ENCODE results near the gene PRADC1. TPM values are rescaled to one million over a fixed set of nuclear protein-coding genes. Genes with fewer than 3 reads are reported as not detected.

The PRADC1 gene
- total and polyA plus RNA-seq, 4 experiments from 2014 or later: 7.0 to 41.5 (median 14.0) TPM

DNA sequence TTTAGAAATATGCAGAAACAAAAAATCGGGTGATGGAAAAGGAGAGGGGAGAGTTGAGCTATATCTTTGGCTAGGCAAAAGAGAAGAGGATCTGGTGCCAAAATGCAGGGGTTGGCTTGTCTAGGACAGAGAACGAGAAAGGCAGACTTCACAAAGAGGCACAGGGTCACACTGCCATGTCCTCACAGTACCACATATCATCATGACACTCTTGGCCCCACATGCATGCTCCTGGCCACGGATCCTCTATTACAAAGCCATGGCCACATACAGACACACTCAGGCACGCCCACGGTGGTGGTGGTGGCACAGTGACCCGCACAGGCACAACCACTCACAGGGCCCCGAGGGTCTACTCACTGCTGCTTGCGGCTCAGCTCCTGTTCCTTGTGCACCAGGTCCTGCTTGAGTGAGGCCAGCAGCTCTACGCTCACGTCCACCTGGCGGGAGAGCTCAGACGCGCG lies 35.4 kb upstream of the PRADC1 start:
- ChIA-PET CTCF (ENCODE audit: partially characterized antibody) (interaction anchor here (0.6 to 2.3 kb wide), 5 partner anchors 20 to 56 kb away, joined by 3 to 11 read pairs (median 6); partner anchors contain the start of gene PRADC1), POLR2A (ENCODE audit: partially characterized antibody) (interaction anchor here (1.0 to 2.9 kb wide), 6 partner anchors 10 to 117 kb away, joined by 3 to 24 read pairs (median 6); partner anchors contain the start of genes ALMS1, CCT7, FBXO41 and PRADC1)
- Histone ChIP-seq H3K27me3 (ENCODE audit: insufficient read depth, low read length) (no peaks in the 10 kb centered on the region), H3K27ac (ENCODE audit: low read depth, low read length) (no peak overlapping the region), H3K4me1 (ENCODE audit: insufficient read depth, low read length) (peaks cover 24% of the 10 kb centered on the region), H3K4me3 (ENCODE audit: low read length in 2 of 2) (peak overlapping the region in 1 of 2 donors; percentile 45), H3K36me3 (ENCODE audit: insufficient read depth, low read length) (no peaks in the 10 kb centered on the region), H3K9me3 (ENCODE audit: control insufficient read depth in 1 of 2, low read length in 2 of 2) (no peaks in the 10 kb centered on the region)
- Mint-ChIP-seq H3K27me3 (no peaks in the 10 kb centered on the region), H3K36me3 (peaks cover 0 to 8% of the 10 kb centered on the region in 2 donors), H3K9me3 (peaks cover 0 to 4% (median 0%) of the 10 kb centered on the region in 8 donors), H3K27ac (peak overlapping the region in 6 of 7 donors; percentile 4 to 68 (median 22)), H3K4me1 (peaks cover 18 to 27% (median 23%) of the 10 kb centered on the region in 4 donors), H3K4me3 (peak overlapping the region; percentile 25 to 70 (median 66))
- DNase-seq: no peak
- intact Hi-C loops (cut with micrococcal nuclease): loop anchor here (2.0 kb wide), 1 partner anchor 16 kb away; the partner anchor contains the start of gene FBXO41

DNA sequence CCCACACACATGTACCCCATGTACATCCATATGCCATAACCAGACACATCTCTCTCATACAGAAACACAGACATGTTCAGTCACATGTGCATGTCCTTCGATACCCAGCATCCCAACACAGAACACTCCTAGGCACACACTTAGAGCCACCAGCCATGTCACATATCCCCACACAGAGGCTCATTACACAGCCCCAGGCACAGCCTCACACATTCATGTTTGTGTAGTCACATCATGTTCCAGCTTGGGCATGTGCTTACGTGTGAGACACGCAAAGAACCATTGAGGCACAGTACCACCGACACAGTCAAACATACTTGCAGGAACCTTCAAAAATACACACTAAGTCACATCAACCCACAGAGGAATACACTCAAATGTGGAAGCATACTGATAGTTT lies 34.0 kb upstream of the PRADC1 start:
- Histone ChIP-seq H3K4me1 (ENCODE audit: insufficient read depth, low read length) (peaks cover 24% of the 10 kb centered on the region), H3K27me3 (ENCODE audit: insufficient read depth, low read length) (no peaks in the 10 kb centered on the region), H3K36me3 (ENCODE audit: insufficient read depth, low read length) (no peaks in the 10 kb centered on the region), H3K4me3 (ENCODE audit: low read length in 2 of 2) (no peak overlapping the region), H3K27ac (ENCODE audit: low read depth, low read length) (no peak overlapping the region), H3K9me3 (ENCODE audit: control insufficient read depth in 1 of 2, low read length in 2 of 2) (no peaks in the 10 kb centered on the region)
- Mint-ChIP-seq H3K27me3 (no peaks in the 10 kb centered on the region), H3K4me3 (peak overlapping the region in 2 of 8 donors; percentile 0 to 7), H3K27ac (peak overlapping the region in 2 of 7 donors; percentile 9 to 52), H3K4me1 (peaks cover 18 to 27% (median 23%) of the 10 kb centered on the region in 4 donors), H3K9me3 (peaks cover 0 to 4% (median 0%) of the 10 kb centered on the region in 8 donors), H3K36me3 (peaks cover 0 to 10% of the 10 kb centered on the region in 2 donors)
- ChIA-PET CTCF (ENCODE audit: partially characterized antibody) (interaction anchor here (1.9 to 2.3 kb wide), 2 partner anchors 31 to 54 kb away, joined by 6 to 7 read pairs; no protein-coding TSS in a partner anchor), POLR2A (ENCODE audit: partially characterized antibody) (interaction anchor here (2.9 kb wide), 1 partner anchor 9 kb away, joined by 8 read pairs; no protein-coding TSS in a partner anchor)
- intact Hi-C loops (cut with micrococcal nuclease): no loop called here
- no peak for DNase-seq

DNA sequence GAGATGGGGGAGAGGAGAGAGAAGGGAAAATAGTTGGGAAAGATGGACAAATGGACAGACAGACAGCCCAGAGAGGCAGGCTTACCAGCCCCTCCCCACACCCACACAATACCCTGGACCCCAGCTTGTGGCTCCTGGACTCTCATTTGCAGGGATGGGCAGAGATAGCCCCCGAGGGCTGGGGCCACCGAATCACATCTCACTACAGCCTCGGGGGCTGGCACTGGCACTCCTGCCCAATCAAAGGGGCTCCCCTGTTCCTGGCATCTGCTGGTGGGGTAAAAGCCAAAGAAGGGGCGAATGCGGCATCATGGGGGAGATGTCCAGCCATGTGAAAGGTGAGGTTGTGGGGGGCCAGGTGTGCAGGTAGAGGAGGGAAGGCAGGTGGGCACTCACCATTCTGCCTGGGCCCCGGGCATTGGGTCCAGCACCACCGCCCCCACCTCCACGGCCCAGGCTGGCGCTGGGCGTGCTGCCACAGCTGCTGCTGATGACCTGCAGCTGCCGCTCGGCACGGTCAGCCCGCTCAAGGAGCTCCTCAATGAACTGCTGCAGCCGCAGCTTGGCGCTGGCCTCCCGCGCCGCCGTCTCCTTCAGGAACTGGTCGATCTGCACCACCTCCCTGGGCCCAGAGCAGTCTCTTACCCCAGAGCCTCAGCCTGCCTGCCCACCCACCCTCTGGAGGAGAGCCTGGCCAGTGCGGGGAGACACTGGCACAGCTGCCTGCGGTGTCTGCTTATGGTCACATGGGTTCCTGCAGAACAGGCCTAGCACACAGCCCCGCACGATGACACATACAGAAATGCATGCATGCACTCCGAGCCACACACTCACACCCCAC lies 33.2 kb upstream of the PRADC1 start:
- CTCF ChIA-PET (ENCODE audit: partially characterized antibody): no interaction called here
- intact Hi-C loops (cut with micrococcal nuclease): no loop called here
- no peak for DNase-seq
- Histone ChIP-seq H3K4me3 (ENCODE audit: low read length in 2 of 2) (no peak overlapping the region), H3K27me3 (ENCODE audit: insufficient read depth, low read length) (no peaks in the 10 kb centered on the region), H3K36me3 (ENCODE audit: insufficient read depth, low read length) (no peaks in the 10 kb centered on the region), H3K9me3 (ENCODE audit: control insufficient read depth in 1 of 2, low read length in 2 of 2) (no peaks in the 10 kb centered on the region), H3K4me1 (ENCODE audit: insufficient read depth, low read length) (peaks cover 24% of the 10 kb centered on the region), H3K27ac (ENCODE audit: low read depth, low read length) (no peak overlapping the region)
- peak overlapping the region in 2 of 7 donors; percentile 9 to 42 for H3K27ac Mint-ChIP-seq
- no peak overlapping the region for H3K4me3 Mint-ChIP-seq
- H3K4me1 Mint-ChIP-seq: peaks cover 18 to 27% (median 23%) of the 10 kb centered on the region in 4 donors
- no peaks in the 10 kb centered on the region for H3K27me3 Mint-ChIP-seq
- peaks cover 0 to 12% of the 10 kb centered on the region in 2 donors for H3K36me3 Mint-ChIP-seq
- H3K9me3 Mint-ChIP-seq: peaks cover 0 to 4% (median 0%) of the 10 kb centered on the region in 8 donors
- POLR2A ChIA-PET (ENCODE audit: partially characterized antibody): interaction anchor here (2.9 kb wide), 1 partner anchor 8 kb away, joined by 8 read pairs; no protein-coding TSS in a partner anchor

DNA sequence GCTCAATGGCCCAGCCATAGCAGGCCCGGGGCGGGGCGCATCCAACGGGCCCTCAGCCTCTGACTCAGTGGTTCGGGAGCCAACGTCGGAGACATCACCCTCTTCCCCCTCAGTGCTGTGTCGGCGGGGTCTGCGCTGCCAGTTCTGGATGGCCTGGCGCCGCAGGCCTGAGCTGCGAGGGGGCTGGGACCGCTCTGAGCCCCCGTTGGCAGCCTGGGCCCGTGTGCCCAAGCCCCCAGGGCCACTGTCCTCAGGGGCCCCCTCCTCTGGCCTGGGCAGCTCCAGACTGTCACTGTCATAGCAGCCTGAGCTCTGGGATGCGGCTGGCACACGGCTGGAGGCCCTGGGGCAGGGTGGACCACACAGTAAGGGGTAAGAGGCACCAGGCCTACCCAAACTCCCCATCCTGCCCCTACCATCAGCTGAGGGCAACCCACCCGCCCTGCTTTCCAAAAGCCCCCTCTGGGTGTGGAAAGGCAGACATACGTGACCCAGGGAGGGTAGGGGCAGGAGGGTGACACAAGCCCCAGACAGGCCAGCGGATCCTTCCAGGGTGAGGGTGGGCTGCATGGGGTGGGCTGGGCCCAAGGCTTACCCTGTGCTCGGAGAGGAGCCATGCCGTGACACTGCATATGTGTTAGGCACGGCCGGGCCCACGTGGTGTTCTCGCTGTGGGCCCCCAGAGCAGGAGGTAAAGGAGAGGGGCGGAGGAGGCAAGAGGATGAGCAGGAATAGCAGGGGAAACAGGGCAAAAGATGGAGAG lies 32.4 kb upstream of the PRADC1 start:
- no peak for DNase-seq
- Histone ChIP-seq H3K27ac (ENCODE audit: low read depth, low read length) (no peak overlapping the region), H3K27me3 (ENCODE audit: insufficient read depth, low read length) (no peaks in the 10 kb centered on the region), H3K4me1 (ENCODE audit: insufficient read depth, low read length) (peaks cover 24% of the 10 kb centered on the region), H3K36me3 (ENCODE audit: insufficient read depth, low read length) (no peaks in the 10 kb centered on the region), H3K9me3 (ENCODE audit: control insufficient read depth in 1 of 2, low read length in 2 of 2) (no peaks in the 10 kb centered on the region), H3K4me3 (ENCODE audit: low read length in 2 of 2) (no peak overlapping the region)
- H3K27me3 Mint-ChIP-seq: no peaks in the 10 kb centered on the region
- ChIA-PET CTCF (ENCODE audit: partially characterized antibody) (no interaction called here), POLR2A (ENCODE audit: partially characterized antibody) (no interaction called here)
- H3K27ac Mint-ChIP-seq: peak overlapping the region in 1 of 7 donors; percentile 42
- H3K4me3 Mint-ChIP-seq: no peak overlapping the region
- H3K9me3 Mint-ChIP-seq: peaks cover 0 to 4% (median 0%) of the 10 kb centered on the region in 8 donors
- peaks cover 0 to 12% of the 10 kb centered on the region in 2 donors for H3K36me3 Mint-ChIP-seq
- peaks cover 18 to 27% (median 23%) of the 10 kb centered on the region in 4 donors for H3K4me1 Mint-ChIP-seq
- intact Hi-C loops (cut with micrococcal nuclease): no loop called here

DNA sequence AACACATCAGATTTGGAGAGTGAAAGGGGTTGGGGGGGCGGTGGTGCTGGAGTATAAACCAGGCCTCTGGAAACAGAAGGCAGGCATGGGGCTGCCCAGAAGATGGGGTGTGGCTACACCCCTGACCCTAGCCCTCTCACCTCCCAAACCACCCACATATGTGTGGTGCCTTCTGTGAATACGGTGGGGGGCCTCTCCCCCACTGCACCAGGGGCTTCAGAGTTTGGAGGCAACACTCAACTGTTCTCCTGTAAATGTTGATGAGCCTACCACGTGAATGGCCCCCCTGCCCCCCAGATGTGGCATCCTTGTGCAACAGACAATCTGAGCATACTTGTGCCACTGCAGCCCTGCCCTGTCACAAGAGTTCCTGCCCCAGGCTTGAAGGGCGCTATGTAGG lies 31.7 kb upstream of the PRADC1 start:
- peaks cover 18% of the 10 kb centered on the region for H3K4me1 ChIP-seq (ENCODE audit: insufficient read depth, low read length)
- intact Hi-C loops (cut with micrococcal nuclease): no loop called here
- H3K4me1 Mint-ChIP-seq: peaks cover 16 to 23% (median 20%) of the 10 kb centered on the region in 4 donors
- H3K9me3 Mint-ChIP-seq: peaks cover 0 to 4% (median 0%) of the 10 kb centered on the region in 8 donors
- H3K36me3 Mint-ChIP-seq: peaks cover 0 to 12% of the 10 kb centered on the region in 2 donors
- no peaks in the 10 kb centered on the region for H3K36me3 ChIP-seq (ENCODE audit: insufficient read depth, low read length)
- no peaks in the 10 kb centered on the region for H3K27me3 ChIP-seq (ENCODE audit: insufficient read depth, low read length)
- ChIA-PET CTCF (ENCODE audit: partially characterized antibody) (no interaction called here), POLR2A (ENCODE audit: partially characterized antibody) (no interaction called here)
- no peak for DNase-seq
- no peak overlapping the region for H3K27ac ChIP-seq (ENCODE audit: low read depth, low read length)
- H3K4me3 Mint-ChIP-seq: no peak overlapping the region
- H3K27me3 Mint-ChIP-seq: no peaks in the 10 kb centered on the region
- H3K27ac Mint-ChIP-seq: no peak overlapping the region
- no peaks in the 10 kb centered on the region for H3K9me3 ChIP-seq (ENCODE audit: control insufficient read depth in 1 of 2, low read length in 2 of 2)
- no peak overlapping the region for H3K4me3 ChIP-seq (ENCODE audit: low read length in 2 of 2)

DNA sequence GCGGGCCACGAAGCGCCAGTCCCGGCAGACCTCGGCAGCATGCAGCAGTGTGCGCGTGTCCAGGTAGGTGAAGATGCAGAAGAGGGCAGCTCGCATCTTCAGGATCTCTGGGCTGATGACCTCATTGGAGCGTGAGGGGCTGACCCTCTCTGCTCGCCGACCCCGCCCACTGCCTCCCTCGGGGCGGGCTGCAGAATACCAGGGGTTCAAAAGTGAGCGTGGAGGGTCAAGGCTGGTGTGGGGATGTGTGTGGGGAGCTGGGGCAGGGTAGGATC lies 31.2 kb upstream of the PRADC1 start:
- Histone ChIP-seq H3K4me3 (ENCODE audit: low read length in 2 of 2) (no peak overlapping the region), H3K9me3 (ENCODE audit: control insufficient read depth in 1 of 2, low read length in 2 of 2) (no peaks in the 10 kb centered on the region), H3K27ac (ENCODE audit: low read depth, low read length) (no peak overlapping the region), H3K36me3 (ENCODE audit: insufficient read depth, low read length) (no peaks in the 10 kb centered on the region), H3K27me3 (ENCODE audit: insufficient read depth, low read length) (no peaks in the 10 kb centered on the region), H3K4me1 (ENCODE audit: insufficient read depth, low read length) (peaks cover 16% of the 10 kb centered on the region)
- POLR2A ChIA-PET (ENCODE audit: partially characterized antibody): no interaction called here
- Mint-ChIP-seq H3K36me3 (peaks cover 0 to 12% of the 10 kb centered on the region in 2 donors), H3K9me3 (peaks cover 0 to 4% (median 0%) of the 10 kb centered on the region in 8 donors), H3K27me3 (no peaks in the 10 kb centered on the region), H3K4me3 (no peak overlapping the region), H3K4me1 (peaks cover 14 to 21% (median 18%) of the 10 kb centered on the region in 4 donors), H3K27ac (no peak overlapping the region)
- DNase-seq: no peak
- CTCF ChIA-PET (ENCODE audit: partially characterized antibody): no interaction called here
- intact Hi-C loops (cut with micrococcal nuclease): no loop called here
